Epithelial cell of esophagus (primary cell): ENCODE measurements around the gene APLF.

Source experiments
- DNase-seq: peaks from one replicate; pipeline ENCODE4 v3.0.0; 2010; ENCODE audit warnings: low read depth
- H3K4me3 ChIP-seq: 2 replicates; pipeline ENCODE4 v1.5.1; 2011; ENCODE audit warnings: mild to moderate bottlenecking, low read length, control low read depth
- CTCF ChIP-seq: IDR thresholded peaks from 2 replicates; pipeline ENCODE4 v1.5.1; 2011; ENCODE audit warnings: low read depth, mild to moderate bottlenecking, low read length, control low read depth, inconsistent platforms; ENCODE audit not compliant: insufficient read depth; ENCODE audit errors: missing control alignments

APLF gene

GRCh38 chr2:68454719-68455118 is 12.7 kb upstream of the APLF start:
- H3K4me3 ChIP-seq: no peak overlapping the region
- DNase-seq: no peak
- no peak for TF ChIP-seq CTCF

GRCh38 chr2:68456198-68456597 is 11.2 kb upstream of the APLF start:
- no peak overlapping the region for H3K4me3 ChIP-seq
- TF ChIP-seq CTCF: no peak
- no peak for DNase-seq

GRCh38 chr2:68458981-68459380 is 8.4 kb upstream of the APLF start:
- TF ChIP-seq CTCF: no peak
- no peak overlapping the region for H3K4me3 ChIP-seq
- DNase-seq: peak; percentile 54

GRCh38 chr2:68463287-68463877 is 4.0 kb upstream of the APLF start:
- H3K4me3 ChIP-seq: no peak overlapping the region
- peak; percentile 73 for DNase-seq
- peak; percentile 69 for TF ChIP-seq CTCF

- no peak overlapping the region for H3K4me3 ChIP-seq
- no peak for DNase-seq
- no peak for TF ChIP-seq CTCF
Observed at GRCh38 chr2:68464651-68465050, 2.7 kb upstream of the APLF start.

- H3K4me3 ChIP-seq: no peak overlapping the region
- peak; percentile 84 for DNase-seq
- TF ChIP-seq CTCF: no peak
Observed at GRCh38 chr2:68465081-68465916, 2.1 kb upstream of the APLF start.
